ENCODE data around the gene CRYGS.

DNA sequence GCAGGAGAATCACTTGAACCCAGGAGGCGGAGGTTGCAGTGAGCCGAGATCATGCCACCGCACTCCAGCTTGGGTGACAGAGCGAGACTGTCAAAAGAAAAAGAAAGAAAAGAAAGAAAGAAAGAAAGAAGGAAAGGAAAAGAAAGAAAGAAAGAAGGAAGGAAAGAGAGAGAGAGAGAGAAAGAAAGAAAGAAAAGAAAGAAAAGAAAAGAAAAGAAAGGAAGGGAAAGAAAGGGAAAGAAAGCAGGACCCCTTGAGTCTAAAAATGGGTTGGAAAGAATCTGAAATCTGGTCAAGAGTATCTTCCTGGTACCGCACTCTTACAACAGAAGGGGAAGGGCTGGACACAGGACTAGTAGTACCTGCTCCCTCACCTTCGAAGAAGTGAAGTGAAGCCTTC is 19.6 kb downstream of the CRYGS start:
- TF ChIP-seq, protein P1, sequence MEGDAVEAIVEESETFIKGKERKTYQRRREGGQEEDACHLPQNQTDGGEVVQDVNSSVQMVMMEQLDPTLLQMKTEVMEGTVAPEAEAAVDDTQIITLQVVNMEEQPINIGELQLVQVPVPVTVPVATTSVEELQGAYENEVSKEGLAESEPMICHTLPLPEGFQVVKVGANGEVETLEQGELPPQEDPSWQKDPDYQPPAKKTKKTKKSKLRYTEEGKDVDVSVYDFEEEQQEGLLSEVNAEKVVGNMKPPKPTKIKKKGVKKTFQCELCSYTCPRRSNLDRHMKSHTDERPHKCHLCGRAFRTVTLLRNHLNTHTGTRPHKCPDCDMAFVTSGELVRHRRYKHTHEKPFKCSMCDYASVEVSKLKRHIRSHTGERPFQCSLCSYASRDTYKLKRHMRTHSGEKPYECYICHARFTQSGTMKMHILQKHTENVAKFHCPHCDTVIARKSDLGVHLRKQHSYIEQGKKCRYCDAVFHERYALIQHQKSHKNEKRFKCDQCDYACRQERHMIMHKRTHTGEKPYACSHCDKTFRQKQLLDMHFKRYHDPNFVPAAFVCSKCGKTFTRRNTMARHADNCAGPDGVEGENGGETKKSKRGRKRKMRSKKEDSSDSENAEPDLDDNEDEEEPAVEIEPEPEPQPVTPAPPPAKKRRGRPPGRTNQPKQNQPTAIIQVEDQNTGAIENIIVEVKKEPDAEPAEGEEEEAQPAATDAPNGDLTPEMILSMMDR (conservative IDR thresholded peaks at IDR 0.05; ENCODE audit: low read depth in 2 of 2), result no peak
- TF ChIP-seq POLR2AphosphoS5 (IDR thresholded peaks at IDR 0.05; ENCODE audit: low read depth) (no peak), EZH2phosphoT487 (IDR thresholded peaks at IDR 0.05; ENCODE audit: unreplicated experiment) (no peak), EZH2 (IDR thresholded peaks at IDR 0.05; ENCODE audit: low read depth, unreplicated experiment) (no peak), ZNF331 (CRISPR knock-in tag; IDR thresholded peaks at IDR 0.05; ENCODE audit: low read depth) (no peak), REST (IDR thresholded peaks at IDR 0.05; ENCODE audit: unreplicated experiment) (no peak), NANOG (IDR thresholded peaks at IDR 0.05; ENCODE audit: borderline replicate concordance) (no peak), STAT1 (IDR thresholded peaks at IDR 0.05; ENCODE audit: unreplicated experiment) (no peak)

Data from GM23338 (cell line).